ENCODE measurements around the gene SMG6.

Gene SMG6

DNA sequence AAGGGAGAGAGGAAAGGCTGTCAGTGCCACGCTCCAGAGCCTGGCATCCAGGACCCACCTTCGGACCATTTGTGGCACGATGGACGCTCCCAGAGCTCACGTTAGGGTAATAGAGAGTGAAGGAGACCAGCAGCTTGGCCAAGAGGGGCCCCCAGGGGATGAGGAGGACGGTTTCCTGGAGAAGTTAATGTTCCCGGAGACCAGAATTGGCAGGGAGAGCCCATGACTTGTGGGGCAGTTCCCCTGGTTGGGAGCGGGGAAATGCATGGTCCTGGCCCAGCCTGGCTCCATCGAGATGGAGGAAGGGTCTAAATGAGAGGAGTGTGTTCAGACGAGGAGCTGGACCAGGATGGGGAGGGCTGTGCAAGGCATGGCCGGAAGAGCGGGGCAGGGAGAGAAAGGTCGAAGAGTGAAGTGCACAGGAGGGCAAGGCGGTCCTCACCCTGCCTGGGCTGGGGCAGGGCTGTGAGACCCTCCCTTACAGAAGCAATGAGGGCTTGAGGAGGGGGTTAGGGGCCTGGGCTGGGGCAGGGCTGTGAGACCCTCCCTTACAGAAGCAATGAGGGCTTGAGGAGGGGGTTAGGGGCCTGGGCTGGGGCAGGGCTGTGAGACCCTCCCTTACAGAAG lies 251.5 kb downstream of the SMG6 start:
- no peak for DNase-seq (ENCODE audit: low read depth in 2 of 3, low spot score in 2 of 3)

DNA sequence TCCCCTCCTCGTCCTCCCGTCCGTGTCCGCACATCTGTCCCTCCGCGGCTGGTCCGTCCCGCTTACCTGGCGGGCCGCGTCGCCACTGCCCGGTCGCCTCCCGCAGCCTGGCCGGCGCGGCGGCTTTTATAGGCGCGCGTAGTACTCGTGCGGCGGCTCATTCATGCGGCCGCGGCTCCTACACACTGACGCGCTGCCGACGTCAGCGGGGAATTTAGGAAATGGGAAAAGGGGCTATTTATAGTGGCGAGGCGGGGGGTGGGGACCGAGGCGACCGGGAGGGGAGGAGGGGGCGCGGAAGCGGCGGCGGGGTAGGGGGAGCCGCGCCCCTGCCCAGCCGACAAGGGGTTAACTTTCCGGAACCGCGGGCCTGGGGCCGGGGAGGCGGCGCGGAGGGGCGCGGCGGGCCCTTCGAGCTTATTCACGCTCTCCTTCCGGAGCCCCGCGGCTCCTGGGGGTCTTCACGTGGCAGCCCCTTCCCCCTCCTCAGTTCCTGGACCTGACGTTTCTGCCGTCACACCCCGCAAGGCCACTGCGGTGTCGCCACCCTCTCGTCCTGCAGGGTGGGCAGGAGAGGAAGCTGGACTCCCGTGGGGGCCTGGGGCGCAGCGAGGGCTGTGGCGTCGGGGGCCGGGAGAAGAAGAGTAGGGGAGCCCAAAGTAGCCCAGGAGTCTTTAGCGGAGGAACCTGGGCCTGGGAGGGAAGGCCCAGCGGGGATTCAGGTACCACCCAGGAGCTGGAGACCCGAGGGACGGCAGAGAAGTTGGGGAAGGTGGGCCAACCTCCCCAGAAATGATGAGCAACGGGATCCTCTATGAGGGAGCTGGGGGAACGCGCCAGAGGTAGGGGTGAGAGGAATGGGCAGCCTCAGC lies 252.3 kb downstream of the SMG6 start:
- no peak for DNase-seq (ENCODE audit: low read depth in 2 of 3, low spot score in 2 of 3)

DNA sequence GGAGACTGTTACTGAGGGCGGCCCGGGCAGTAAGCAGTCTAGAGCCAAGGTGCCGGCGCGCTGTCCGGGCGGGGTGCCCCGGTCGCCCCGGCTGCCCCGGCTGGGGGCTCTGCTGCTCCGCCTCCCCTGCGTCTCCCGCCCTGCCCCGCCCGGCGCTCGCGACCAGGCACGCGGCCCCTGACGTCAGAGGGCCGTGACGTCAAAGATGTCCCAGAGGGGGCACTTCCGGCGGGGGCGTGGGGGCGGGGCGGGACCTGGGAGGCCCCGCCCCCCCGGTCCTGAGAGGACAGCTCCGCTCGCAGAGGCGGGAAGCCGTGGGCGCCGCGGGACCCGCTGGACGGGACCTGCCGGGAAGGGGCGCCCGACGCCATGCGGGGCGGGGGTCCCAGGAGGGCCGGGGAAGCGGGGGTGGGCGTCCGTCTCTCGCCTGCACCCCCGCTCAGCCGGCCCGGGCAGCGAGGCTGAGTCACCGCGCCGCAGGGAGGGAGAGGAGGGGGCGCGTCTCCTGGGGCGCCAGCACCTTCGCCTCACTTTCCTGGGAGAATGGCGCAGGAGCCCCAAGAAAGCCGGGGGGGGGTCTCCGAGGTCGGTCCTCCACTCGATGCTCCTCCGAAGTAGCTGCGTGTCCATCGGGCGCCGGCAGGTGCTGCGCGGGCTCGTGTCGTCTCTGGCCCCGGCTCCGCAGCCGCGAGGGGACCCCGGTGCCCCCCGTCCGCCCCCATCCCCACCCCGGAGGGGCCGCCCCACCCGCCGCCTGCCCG lies 253.1 kb downstream of the SMG6 start:
- peak in 1 of 3 experiments; percentile 67 for DNase-seq (ENCODE audit: low read depth in 2 of 3, low spot score in 2 of 3)

DNA sequence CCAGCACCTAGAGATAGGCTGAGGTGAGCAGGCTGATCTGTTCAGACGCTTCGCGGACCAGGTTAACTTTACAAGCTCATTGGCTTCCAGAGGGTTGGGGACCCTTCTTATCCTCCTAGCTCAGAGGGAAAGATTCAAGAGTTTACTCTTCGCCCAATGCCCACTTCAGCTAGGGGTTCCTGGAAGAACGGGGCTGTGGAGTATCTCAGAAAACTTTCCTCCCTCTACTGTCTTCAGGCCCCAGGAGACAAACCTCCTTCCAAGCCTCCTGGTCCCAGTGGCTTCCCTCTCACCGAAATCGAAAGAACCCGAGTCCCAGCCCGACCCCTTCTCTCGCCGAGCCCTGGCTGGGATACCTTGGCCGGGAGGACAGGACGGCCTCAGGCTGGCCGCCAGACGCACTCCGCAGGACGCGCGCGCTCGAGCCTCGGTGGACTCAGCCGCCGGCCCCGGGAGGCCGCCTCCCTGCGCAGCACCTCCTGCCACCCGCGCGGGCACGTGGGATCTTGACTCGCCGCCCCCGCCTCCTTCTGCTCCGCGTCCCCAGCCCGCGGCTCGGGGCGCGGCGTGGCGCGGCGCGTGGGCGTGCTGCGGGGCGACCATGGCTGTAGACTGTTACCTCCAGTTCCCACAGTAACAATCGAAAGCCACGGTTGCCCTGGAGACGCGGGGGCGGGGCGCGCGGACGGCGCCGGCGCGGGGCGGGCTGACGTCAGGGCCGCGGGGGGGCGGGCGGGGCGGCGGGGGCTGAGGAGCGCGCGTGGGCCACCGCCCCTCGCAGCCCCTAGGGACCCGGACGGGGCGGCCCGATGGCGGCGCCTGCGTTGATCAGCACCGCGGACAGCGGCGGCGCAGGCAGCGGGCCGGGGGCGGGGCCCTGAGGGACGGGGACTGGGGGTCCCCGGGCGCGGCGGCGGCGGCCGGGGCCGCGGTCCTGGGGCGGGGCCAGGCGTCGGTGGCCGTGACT lies 254.0 kb downstream of the SMG6 start:
- peak in 2 of 3 experiments; percentile 80 to 81 for DNase-seq (ENCODE audit: low read depth in 2 of 3, low spot score in 2 of 3)

DNA sequence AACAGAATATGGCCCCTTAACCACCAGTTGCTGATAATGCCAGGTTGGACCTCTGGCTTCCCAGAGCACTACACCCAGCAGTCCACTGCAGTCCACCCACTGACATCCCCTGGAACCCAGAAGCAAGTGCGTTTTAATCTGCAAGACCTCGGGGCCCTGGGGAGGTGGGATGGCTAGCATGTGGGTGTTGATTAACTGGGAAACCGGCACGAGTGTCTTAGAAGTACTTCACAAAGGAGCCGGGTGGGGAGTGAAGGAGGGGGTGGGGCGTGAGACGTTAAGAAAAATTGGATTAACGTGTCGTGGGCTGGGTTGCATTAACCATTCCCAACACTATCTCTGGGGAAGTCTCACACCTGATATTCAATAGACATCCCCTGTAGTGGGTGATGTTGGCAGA lies 254.8 kb downstream of the SMG6 start:
- DNase-seq (ENCODE audit: low read depth in 2 of 3, low spot score in 2 of 3), result no peak

DNA sequence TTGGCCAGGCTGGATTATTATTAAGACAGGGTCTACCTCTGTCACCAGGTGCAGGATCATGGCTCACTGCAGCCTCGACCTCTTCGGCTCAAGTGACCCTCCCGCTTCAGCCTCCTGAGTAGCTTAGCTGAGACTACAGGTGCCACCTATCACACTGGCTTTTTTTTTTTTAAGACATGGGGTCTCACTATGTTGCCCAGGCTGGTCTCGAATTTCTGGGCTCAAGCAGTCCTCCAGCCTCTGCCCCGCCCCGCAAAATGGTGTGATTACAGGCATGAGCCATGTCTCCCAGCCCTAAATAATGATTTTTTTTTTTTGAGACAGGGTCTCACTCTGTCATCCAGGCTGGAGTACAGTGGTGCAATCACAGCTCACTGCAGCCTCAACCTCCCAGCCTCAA lies 256.0 kb downstream of the SMG6 start:
- no peak for DNase-seq (ENCODE audit: low read depth in 2 of 3, low spot score in 2 of 3)

DNA sequence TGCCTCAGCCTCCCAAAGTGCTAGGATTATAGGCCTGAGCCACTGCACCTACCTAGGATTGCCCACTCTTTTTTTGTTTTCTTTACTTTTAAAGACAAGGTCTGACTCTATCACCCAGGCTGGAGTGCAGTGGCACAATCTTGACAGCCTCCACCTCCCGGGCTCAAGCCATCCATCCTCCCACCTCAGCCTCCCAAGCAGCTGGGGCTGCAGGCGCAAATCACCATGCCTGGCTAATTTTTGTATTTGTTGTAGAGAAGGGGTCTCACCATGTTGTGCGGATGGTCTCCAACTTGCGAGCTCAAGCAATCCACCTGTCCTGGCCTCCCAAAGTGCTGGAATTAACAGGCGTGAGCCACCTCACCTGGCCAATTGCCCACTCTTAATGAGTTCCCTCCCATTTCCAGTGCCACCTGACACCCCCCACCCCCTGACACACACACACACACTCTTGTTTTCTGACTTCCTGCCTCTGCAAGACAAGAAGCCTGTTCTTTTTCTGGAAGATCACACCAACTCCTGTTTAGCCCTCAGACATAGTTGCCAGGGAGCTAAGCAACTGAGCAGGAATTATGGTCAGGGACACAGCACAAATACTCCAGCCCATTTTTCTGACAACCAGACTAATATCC lies 259.2 kb downstream of the SMG6 start:
- no peak for DNase-seq (ENCODE audit: low read depth in 2 of 3, low spot score in 2 of 3)

DNA sequence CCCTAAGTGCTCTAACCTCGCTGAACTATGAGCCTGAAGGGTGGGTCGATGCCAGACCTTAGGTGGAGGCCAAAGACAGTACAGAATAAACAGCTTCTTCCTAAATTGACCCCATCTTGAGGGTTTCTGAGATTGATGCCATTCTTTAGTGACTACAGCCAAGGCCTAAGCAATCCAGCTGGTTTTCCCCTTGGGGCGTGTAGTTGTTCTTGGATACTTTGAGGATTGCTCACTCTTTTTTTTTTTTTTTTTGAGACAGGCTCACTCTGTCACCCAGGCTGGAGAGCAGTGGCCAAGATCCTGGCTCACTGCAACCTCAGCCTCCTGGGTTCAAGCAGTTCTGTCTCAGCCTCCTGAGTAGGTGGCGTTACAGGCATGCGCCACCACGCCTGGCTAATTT lies 259.8 kb downstream of the SMG6 start:
- no peak for DNase-seq (ENCODE audit: low read depth in 2 of 3, low spot score in 2 of 3)

DNA sequence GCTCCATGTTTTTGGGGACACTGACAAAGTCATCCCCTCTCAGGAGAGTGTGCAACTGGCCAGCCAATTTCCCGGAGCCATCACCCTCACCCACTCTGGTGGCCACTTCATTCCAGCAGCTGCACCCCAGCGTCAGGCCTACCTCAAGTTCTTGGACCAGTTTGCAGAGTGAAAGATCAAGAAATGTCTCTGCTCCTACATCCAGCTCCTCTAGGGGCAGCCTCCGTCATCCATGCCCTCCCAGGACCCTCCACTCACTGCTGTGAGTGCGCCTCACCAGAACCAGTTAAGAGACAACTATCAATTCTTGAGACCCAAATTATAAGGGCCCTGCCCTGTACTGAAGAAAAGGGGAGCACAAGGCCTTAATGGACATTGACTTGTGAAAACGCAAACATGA lies 260.7 kb downstream of the SMG6 start:
- no peak for DNase-seq (ENCODE audit: low read depth in 2 of 3, low spot score in 2 of 3)

DNA sequence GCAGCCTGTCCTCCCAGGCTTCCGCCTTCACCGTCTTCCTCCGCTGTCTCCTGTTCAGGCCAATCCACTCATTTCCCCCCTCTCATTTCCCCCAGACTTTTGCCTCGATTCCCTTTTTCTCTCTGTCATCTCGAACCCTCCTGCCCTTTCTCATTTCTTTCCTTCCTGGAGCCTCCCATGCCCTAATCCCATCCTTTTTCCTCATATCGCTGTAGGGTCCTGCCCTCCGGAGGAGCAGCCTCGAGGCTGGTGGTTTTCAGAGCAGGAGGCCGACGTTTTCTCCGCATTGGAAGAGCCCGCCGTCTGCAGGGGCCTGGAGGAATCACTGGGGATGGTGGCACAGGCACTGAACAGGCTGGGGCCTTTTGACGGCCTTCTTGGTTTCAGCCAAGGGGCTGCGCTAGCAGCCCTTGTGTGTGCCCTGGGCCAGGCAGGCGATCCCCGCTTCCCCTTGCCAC lies 261.2 kb downstream of the SMG6 start:
- no peak for DNase-seq (ENCODE audit: low read depth in 2 of 3, low spot score in 2 of 3)

DNA sequence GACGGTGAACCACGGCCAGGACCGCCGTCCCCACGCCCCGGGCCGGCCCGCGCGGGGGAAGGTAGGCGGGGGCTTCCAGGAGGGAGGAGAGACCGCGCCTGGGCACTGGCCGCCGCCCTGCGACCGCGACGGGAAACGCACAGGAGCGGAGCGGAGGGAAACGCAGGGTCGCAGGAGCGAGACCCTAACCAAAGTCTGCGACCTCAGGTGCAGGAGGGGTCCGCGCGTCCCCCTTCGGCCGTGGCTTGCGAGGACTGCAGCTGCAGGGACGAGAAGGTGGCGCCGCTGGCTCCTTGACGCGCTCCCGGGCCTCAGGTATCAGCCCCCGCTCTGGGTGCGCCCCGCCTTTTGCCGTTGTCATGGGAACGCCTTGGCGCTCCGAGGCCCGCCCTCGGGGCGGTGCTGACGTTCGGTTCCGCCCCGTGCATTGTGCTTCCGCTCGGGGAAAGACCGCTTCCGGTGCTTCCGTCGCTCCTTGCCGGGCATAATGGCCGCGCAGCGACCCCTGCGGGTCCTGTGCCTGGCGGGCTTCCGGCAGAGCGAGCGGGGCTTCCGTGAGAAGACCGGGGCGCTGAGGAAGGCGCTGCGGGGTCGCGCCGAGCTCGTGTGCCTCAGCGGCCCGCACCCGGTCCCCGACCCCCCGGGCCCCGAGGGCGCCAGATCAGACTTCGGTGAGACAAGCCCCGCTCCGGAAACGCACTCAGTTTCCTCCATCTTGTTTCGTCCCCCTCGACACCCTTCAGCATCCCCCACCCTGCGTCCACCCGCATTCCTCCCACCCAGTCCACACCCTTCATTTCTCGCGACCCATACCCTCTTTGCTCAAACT lies 261.8 kb downstream of the SMG6 start, which contains the start of gene OVCA2:
OVCA2 (plus strand) TSS at position 462 of the 829 bp plus-strand sequence; CDS start at position 488, 26 bp downstream.
- DNase-seq (ENCODE audit: low read depth in 2 of 3, low spot score in 2 of 3), result peak; percentile 90 to 94 (median 94)

DNA sequence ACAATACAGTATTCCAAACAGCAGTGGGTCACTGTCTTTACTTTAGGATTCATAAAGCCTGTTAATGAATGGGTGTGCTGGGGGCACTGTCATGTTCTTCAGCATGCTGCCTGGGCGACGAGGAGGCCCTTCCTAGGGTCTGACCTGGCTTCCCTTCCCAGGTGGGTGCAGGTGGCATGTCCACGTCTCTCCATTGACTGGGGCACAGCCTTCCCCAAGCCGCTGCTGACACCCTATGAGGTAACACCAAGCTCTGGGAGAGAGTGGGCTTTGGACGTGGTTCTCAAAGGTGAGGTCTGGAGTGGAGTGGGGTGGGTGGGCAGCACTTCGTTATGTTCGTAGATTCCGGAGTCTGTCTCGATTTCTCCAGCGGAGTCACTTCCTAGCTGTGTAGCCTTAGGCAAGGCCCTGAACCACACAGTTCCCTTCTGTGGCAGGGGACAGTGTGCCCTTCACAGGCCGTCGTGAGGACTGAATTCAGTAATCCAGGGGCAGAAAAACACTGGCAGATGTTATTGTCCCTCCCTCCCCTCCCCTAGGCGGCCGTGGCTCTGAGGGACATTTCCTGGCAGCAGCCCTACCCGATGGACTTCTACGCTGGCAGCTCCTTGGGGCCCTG lies 262.5 kb downstream of the SMG6 start:
- no peak for DNase-seq (ENCODE audit: low read depth in 2 of 3, low spot score in 2 of 3)

DNA sequence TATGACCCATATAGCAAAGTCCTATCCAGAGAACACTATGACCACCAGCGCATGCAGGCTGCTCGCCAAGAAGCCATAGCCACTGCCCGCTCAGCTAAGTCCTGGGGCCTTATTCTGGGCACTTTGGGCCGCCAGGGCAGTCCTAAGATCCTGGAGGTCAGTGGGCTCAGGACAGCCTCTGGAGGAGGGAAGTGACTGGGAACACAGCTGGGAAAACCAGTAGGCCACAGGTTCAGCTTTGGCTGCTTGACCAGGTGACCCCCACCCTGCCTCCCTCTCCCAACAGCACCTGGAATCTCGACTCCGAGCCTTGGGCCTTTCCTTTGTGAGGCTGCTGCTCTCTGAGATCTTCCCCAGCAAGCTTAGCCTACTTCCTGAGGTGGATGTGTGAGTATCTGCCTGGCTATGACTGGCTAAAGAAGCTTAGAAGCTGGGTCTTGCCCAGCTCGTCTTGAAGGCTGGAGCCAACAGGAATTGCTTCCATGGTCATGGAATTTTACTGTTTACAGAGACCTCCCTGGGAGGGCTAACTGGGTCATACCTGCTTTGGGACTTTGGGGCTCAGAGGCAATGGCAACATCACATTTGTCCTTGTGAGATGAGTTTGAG lies 263.3 kb downstream of the SMG6 start:
- DNase-seq (ENCODE audit: low read depth in 2 of 3, low spot score in 2 of 3), result no peak

DNA sequence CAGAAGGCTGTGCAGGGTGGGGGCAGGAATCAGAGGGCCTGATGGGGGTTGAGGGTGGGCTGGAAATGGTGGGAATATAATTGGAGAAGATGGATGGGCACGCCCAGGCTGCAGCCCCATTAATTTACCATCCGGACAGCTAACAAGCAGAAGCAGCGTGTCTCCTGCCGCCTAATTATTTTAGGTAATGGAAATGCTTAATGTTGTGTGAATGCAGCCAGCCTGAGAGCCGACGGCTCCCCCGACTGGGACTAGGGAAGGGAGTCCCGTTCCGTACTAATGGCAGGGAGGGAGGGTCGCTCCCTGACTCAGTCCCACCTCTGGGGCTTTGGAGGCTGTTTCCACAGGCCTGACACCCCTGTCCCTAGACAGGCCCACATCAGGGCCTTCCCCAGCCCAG lies 266.4 kb downstream of the SMG6 start:
- no peak for DNase-seq (ENCODE audit: low read depth in 2 of 3, low spot score in 2 of 3)

DNA sequence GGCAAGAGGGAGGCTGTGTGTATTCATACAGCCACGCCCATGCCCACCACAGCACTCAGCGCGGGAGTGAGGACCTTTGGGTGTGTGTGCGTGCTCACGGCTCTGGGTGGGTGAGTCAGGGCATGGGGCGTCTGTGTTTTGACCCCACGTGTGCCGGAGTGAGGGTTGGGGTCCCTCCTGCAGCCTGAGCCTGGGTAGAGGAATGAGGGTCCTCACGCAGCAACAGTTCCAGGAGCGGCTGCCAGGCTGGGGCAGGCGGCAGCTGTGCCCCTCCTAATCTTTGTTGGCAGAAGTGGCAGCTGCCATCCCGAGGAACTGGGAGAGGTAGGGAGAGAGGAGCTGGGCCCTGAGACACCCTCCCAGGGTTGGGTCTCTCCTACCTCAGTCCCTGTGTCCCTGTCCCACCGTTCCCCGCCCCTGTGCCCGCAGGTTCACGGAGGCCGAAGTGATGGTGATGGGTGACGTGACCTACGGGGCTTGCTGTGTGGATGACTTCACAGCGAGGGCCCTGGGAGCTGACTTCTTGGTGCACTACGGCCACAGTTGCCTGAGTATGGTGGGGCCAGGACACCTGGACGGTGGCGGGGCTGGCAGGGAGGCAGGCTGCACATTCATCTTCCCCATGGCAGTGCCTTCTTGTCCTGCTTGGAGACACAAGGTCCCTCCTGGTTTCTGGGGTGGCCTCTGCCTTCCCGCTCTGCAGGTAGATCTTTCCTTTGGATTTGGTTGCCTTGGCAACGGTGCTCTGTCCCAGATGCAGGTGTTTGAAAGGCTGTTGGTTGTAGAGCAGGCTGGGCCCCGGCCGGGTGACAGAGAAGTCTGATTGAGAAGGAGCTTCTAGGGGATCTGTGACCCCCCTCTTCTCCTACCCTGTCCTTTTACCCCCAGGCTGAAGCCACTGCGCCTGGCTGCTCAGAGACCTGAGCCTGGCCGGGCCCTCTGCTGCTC lies 267.8 kb downstream of the SMG6 start:
- no peak for DNase-seq (ENCODE audit: low read depth in 2 of 3, low spot score in 2 of 3)

DNA sequence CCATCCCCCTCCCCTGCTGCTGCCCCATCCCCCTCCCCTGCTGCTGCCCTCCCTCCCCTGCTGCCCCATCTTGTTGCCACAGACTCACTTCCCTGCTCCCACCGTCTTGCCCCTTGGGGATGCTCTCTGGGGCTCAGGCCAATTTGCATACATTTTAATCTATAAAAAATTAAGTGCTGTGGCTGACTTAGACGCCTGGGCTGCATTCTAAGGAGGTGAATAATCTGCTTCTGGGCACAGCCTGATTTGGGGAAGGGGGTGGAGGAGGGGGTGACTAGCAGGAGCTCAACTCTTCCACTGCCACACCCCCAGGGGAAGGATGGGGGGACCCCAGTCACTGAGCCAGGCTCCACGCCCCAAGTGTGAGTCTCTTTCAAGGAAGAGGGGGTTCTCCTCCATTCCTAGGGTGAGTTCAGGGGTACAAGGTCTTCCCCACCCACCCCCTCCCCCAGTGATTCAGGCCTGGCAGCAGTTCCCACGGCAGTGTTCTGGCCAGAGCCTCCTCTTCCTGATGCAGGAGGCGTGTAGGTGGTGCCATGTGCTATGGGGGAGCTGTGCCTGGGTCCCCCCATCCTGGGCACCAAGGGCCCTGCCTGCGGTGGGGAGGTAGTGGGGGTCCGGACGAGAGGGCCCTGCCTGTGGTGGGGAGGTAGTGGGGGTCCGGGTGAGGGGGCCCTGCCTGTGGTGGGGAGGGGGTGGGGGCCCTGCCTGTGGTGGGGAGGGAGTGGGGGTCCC lies 268.6 kb downstream of the SMG6 start:
- no peak for DNase-seq (ENCODE audit: low read depth in 2 of 3, low spot score in 2 of 3)

DNA sequence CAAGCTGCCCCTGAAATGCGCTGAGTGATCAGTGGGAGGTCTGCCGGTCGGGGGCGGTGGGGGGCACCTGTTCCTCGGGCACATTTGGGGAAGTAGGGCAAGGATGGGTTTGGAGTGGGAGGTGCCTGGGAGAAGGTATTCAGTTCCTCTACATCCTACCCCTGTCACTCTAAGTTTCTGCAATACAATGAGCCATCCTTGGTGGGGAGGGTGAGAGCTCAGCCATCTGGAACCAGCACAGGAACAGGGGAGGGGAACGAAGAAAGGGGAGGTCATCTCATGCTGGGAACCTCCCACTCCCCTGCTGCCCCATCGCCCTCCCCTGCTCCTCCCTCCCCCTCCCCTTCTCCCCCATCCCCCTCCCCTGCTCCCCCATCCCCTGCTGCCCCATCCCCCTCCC lies 269.4 kb downstream of the SMG6 start:
- DNase-seq (ENCODE audit: low read depth in 2 of 3, low spot score in 2 of 3), result no peak
